Sigmoid colon (tissue), 4 donors: Measurements from ENCODE around the gene CHAF1B.

Experiments used
- CTCF ChIP-seq, 4 experiments: fragments of 450-650 bp in 3 of 4; fragments of 200-600 bp in 1 of 4; IDR thresholded peaks; one replicate each; pipeline ENCODE4 v1.5.1; 2016 to 2019; ENCODE audit warnings: antibody characterized with exemption in 4 of 4, mild to moderate bottlenecking in 3 of 4, moderate library complexity in 2 of 4
- POLR2A ChIP-seq, 2 donors: fragments of 450-650 bp; IDR thresholded peaks; one replicate each; pipeline ENCODE4 v1.6.1; 2016; ENCODE audit warnings: antibody characterized with exemption in 2 of 2, mild to moderate bottlenecking in 2 of 2, moderate library complexity in 2 of 2
- POLR2AphosphoS5 ChIP-seq, 4 donors: sonication (generic); formaldehyde crosslinking; IDR thresholded peaks; one replicate each; pipeline ENCODE4 v1.6.1; 2017; ENCODE audit warnings: antibody characterized with exemption in 4 of 4

- TF ChIP-seq CTCF (IDR thresholded peaks at IDR 0.05) (no peak), POLR2A (IDR thresholded peaks at IDR 0.05) (no peak), POLR2AphosphoS5 (IDR thresholded peaks at IDR 0.05) (no peak)
These were observed 45.6 kb downstream of the CHAF1B start for GRCh38 chr21:36430841-36431240.
